Measurements from ENCODE around the gene MAST4. TPM values are rescaled to one million over a fixed set of nuclear protein-coding genes. Genes with fewer than 3 reads are reported as not detected.

Gene MAST4
- total RNA-seq, 1 donor from 2014 or later = 11.3 TPM

GRCh38 chr5:66796305-66797292, 200.4 kb downstream of the MAST4 start:
- H3K36me3 Mint-ChIP-seq (ENCODE audit: low read depth) = peaks cover 4% of the 10 kb centered on the region
- no peaks in the 10 kb centered on the region for H3K9me3 Mint-ChIP-seq (ENCODE audit: low read depth)
- H3K4me3 Mint-ChIP-seq (ENCODE audit: unreplicated experiment) = no peak overlapping the region
- no peak for DNase-seq (ENCODE audit: low spot score)
- H3K4me1 Mint-ChIP-seq (ENCODE audit: low read depth) = no peaks in the 10 kb centered on the region
- no peak overlapping the region for H3K27ac Mint-ChIP-seq (ENCODE audit: unreplicated experiment)
- TF ChIP-seq CTCF (IDR thresholded peaks at IDR 0.05) = peak; percentile 53
- peaks cover 36% of the 10 kb centered on the region for H3K27me3 Mint-ChIP-seq (ENCODE audit: low read depth)

- Mint-ChIP-seq H3K4me3 (ENCODE audit: unreplicated experiment) (no peak overlapping the region), H3K27ac (ENCODE audit: unreplicated experiment) (no peak overlapping the region), H3K9me3 (ENCODE audit: low read depth) (no peaks in the 10 kb centered on the region), H3K4me1 (ENCODE audit: low read depth) (peaks cover 6% of the 10 kb centered on the region), H3K36me3 (ENCODE audit: low read depth) (peaks cover 2% of the 10 kb centered on the region), H3K27me3 (ENCODE audit: low read depth) (peaks cover 45% of the 10 kb centered on the region)
- no peak for DNase-seq (ENCODE audit: low spot score)
- no peak for TF ChIP-seq CTCF (IDR thresholded peaks at IDR 0.05)
These were observed 206.7 kb downstream of the MAST4 start for GRCh38 chr5:66802941-66803340.

- H3K27me3 Mint-ChIP-seq (ENCODE audit: low read depth) = peaks cover 35% of the 10 kb centered on the region
- DNase-seq (ENCODE audit: low spot score) = no peak
- H3K27ac Mint-ChIP-seq (ENCODE audit: unreplicated experiment) = no peak overlapping the region
- H3K9me3 Mint-ChIP-seq (ENCODE audit: low read depth) = no peaks in the 10 kb centered on the region
- no peak for TF ChIP-seq CTCF (IDR thresholded peaks at IDR 0.05)
- peaks cover 9% of the 10 kb centered on the region for H3K4me1 Mint-ChIP-seq (ENCODE audit: low read depth)
- no peak overlapping the region for H3K4me3 Mint-ChIP-seq (ENCODE audit: unreplicated experiment)
- H3K36me3 Mint-ChIP-seq (ENCODE audit: low read depth) = no peaks in the 10 kb centered on the region
These were observed 209.6 kb downstream of the MAST4 start for GRCh38 chr5:66805514-66806430.

GRCh38 chr5:66807743-66808142, 211.6 kb downstream of the MAST4 start:
- no peaks in the 10 kb centered on the region for H3K36me3 Mint-ChIP-seq (ENCODE audit: low read depth)
- H3K27me3 Mint-ChIP-seq (ENCODE audit: low read depth) = peaks cover 32% of the 10 kb centered on the region
- H3K27ac Mint-ChIP-seq (ENCODE audit: unreplicated experiment) = no peak overlapping the region
- no peak for DNase-seq (ENCODE audit: low spot score)
- no peak overlapping the region for H3K4me3 Mint-ChIP-seq (ENCODE audit: unreplicated experiment)
- peaks cover 9% of the 10 kb centered on the region for H3K4me1 Mint-ChIP-seq (ENCODE audit: low read depth)
- no peaks in the 10 kb centered on the region for H3K9me3 Mint-ChIP-seq (ENCODE audit: low read depth)
- TF ChIP-seq CTCF (IDR thresholded peaks at IDR 0.05) = peak; percentile 78

- Mint-ChIP-seq H3K27me3 (ENCODE audit: low read depth) (peaks cover 28% of the 10 kb centered on the region), H3K27ac (ENCODE audit: unreplicated experiment) (no peak overlapping the region), H3K4me3 (ENCODE audit: unreplicated experiment) (no peak overlapping the region), H3K36me3 (ENCODE audit: low read depth) (no peaks in the 10 kb centered on the region), H3K4me1 (ENCODE audit: low read depth) (peaks cover 9% of the 10 kb centered on the region), H3K9me3 (ENCODE audit: low read depth) (no peaks in the 10 kb centered on the region)
- no peak for TF ChIP-seq CTCF (IDR thresholded peaks at IDR 0.05)
- DNase-seq (ENCODE audit: low spot score) = no peak
These were observed 212.5 kb downstream of the MAST4 start for GRCh38 chr5:66808663-66809062.
